ENCODE measurements around the gene RADIL. TPM values are rescaled to one million over a fixed set of nuclear protein-coding genes. Genes with fewer than 3 reads are reported as not detected.

The RADIL gene
- polyA plus RNA-seq, 2 donors, result 0.29 to 0.93 TPM

- Histone ChIP-seq H3K4me1 (ENCODE audit: control insufficient read depth in 2 of 2, insufficient read depth in 2 of 2, low read length in 1 of 2) (no peaks in the 10 kb centered on the region), H3K27ac (ENCODE audit: low read depth in 2 of 2, low read length in 1 of 2) (no peak overlapping the region), H3K9me3 (ENCODE audit: control insufficient read depth in 2 of 2, insufficient read depth in 1 of 2, low read depth in 1 of 2, low read length in 1 of 2) (peaks cover 0 to 4% of the 10 kb centered on the region in 2 donors), H3K36me3 (ENCODE audit: control insufficient read depth in 2 of 2, insufficient read depth in 2 of 2, low read length in 1 of 2) (no peaks in the 10 kb centered on the region), H3K27me3 (ENCODE audit: control insufficient read depth in 1 of 2, insufficient read depth in 2 of 2, low read length in 2 of 2) (no peaks in the 10 kb centered on the region), H3K4me3 (ENCODE audit: low read depth in 1 of 2, low read length in 2 of 2) (no peak overlapping the region)
- 81 to 83% methylated on average over 14 of the region's 14 CpGs for WGBS, 2 donors
Observed at GRCh38 chr7:4815121-4815520, 68.4 kb downstream of the RADIL start.

GRCh38 chr7:4814433-4814832, 69.1 kb downstream of the RADIL start:
- H3K4me3 ChIP-seq (ENCODE audit: low read depth in 1 of 2, low read length in 2 of 2), result no peak overlapping the region
- H3K9me3 ChIP-seq (ENCODE audit: control insufficient read depth in 2 of 2, insufficient read depth in 1 of 2, low read depth in 1 of 2, low read length in 1 of 2), result peaks cover 0 to 4% of the 10 kb centered on the region in 2 donors
- no peaks in the 10 kb centered on the region for H3K36me3 ChIP-seq (ENCODE audit: control insufficient read depth in 2 of 2, insufficient read depth in 2 of 2, low read length in 1 of 2)
- no peak overlapping the region for H3K27ac ChIP-seq (ENCODE audit: low read depth in 2 of 2, low read length in 1 of 2)
- 59 to 61% methylated on average over 14 of the region's 14 CpGs for WGBS, 2 donors
- H3K27me3 ChIP-seq (ENCODE audit: control insufficient read depth in 1 of 2, insufficient read depth in 2 of 2, low read length in 2 of 2), result no peaks in the 10 kb centered on the region
- no peaks in the 10 kb centered on the region for H3K4me1 ChIP-seq (ENCODE audit: control insufficient read depth in 2 of 2, insufficient read depth in 2 of 2, low read length in 1 of 2)

- no peak overlapping the region for H3K27ac ChIP-seq (ENCODE audit: low read depth in 2 of 2, low read length in 1 of 2)
- no peaks in the 10 kb centered on the region for H3K27me3 ChIP-seq (ENCODE audit: control insufficient read depth in 1 of 2, insufficient read depth in 2 of 2, low read length in 2 of 2)
- no peak overlapping the region for H3K4me3 ChIP-seq (ENCODE audit: low read depth in 1 of 2, low read length in 2 of 2)
- no peaks in the 10 kb centered on the region for H3K9me3 ChIP-seq (ENCODE audit: control insufficient read depth in 2 of 2, insufficient read depth in 1 of 2, low read depth in 1 of 2, low read length in 1 of 2)
- H3K4me1 ChIP-seq (ENCODE audit: control insufficient read depth in 2 of 2, insufficient read depth in 2 of 2, low read length in 1 of 2), result no peaks in the 10 kb centered on the region
- no peaks in the 10 kb centered on the region for H3K36me3 ChIP-seq (ENCODE audit: control insufficient read depth in 2 of 2, insufficient read depth in 2 of 2, low read length in 1 of 2)
- WGBS, 2 donors, result 84 to 85% methylated on average over 14 of the region's 14 CpGs
Observed at GRCh38 chr7:4809666-4810065, 73.8 kb downstream of the RADIL start.

- Histone ChIP-seq H3K27ac (ENCODE audit: low read depth in 2 of 2, low read length in 1 of 2) (no peak overlapping the region), H3K4me3 (ENCODE audit: low read depth in 1 of 2, low read length in 2 of 2) (no peak overlapping the region), H3K9me3 (ENCODE audit: control insufficient read depth in 2 of 2, insufficient read depth in 1 of 2, low read depth in 1 of 2, low read length in 1 of 2) (no peaks in the 10 kb centered on the region), H3K27me3 (ENCODE audit: control insufficient read depth in 1 of 2, insufficient read depth in 2 of 2, low read length in 2 of 2) (no peaks in the 10 kb centered on the region), H3K36me3 (ENCODE audit: control insufficient read depth in 2 of 2, insufficient read depth in 2 of 2, low read length in 1 of 2) (no peaks in the 10 kb centered on the region), H3K4me1 (ENCODE audit: control insufficient read depth in 2 of 2, insufficient read depth in 2 of 2, low read length in 1 of 2) (no peaks in the 10 kb centered on the region)
- WGBS, 2 donors, result 66 to 68% methylated on average over 38 of the region's 38 CpGs
Observed at GRCh38 chr7:4809091-4809591, 74.4 kb downstream of the RADIL start.

GRCh38 chr7:4808565-4808964, 75.0 kb downstream of the RADIL start:
- Histone ChIP-seq H3K36me3 (ENCODE audit: control insufficient read depth in 2 of 2, insufficient read depth in 2 of 2, low read length in 1 of 2) (no peaks in the 10 kb centered on the region), H3K27ac (ENCODE audit: low read depth in 2 of 2, low read length in 1 of 2) (no peak overlapping the region), H3K4me3 (ENCODE audit: low read depth in 1 of 2, low read length in 2 of 2) (no peak overlapping the region), H3K4me1 (ENCODE audit: control insufficient read depth in 2 of 2, insufficient read depth in 2 of 2, low read length in 1 of 2) (no peaks in the 10 kb centered on the region), H3K9me3 (ENCODE audit: control insufficient read depth in 2 of 2, insufficient read depth in 1 of 2, low read depth in 1 of 2, low read length in 1 of 2) (no peaks in the 10 kb centered on the region), H3K27me3 (ENCODE audit: control insufficient read depth in 1 of 2, insufficient read depth in 2 of 2, low read length in 2 of 2) (no peaks in the 10 kb centered on the region)
- 83 to 86% methylated on average over 37 of the region's 37 CpGs for WGBS, 2 donors

GRCh38 chr7:4808026-4808425, 75.5 kb downstream of the RADIL start:
- 46 to 55% methylated on average over 5 of the region's 5 CpGs for WGBS, 2 donors
- no peaks in the 10 kb centered on the region for H3K36me3 ChIP-seq (ENCODE audit: control insufficient read depth in 2 of 2, insufficient read depth in 2 of 2, low read length in 1 of 2)
- no peak overlapping the region for H3K27ac ChIP-seq (ENCODE audit: low read depth in 2 of 2, low read length in 1 of 2)
- no peaks in the 10 kb centered on the region for H3K9me3 ChIP-seq (ENCODE audit: control insufficient read depth in 2 of 2, insufficient read depth in 1 of 2, low read depth in 1 of 2, low read length in 1 of 2)
- no peaks in the 10 kb centered on the region for H3K4me1 ChIP-seq (ENCODE audit: control insufficient read depth in 2 of 2, insufficient read depth in 2 of 2, low read length in 1 of 2)
- no peak overlapping the region for H3K4me3 ChIP-seq (ENCODE audit: low read depth in 1 of 2, low read length in 2 of 2)
- no peaks in the 10 kb centered on the region for H3K27me3 ChIP-seq (ENCODE audit: control insufficient read depth in 1 of 2, insufficient read depth in 2 of 2, low read length in 2 of 2)

GRCh38 chr7:4807598-4808016, 75.9 kb downstream of the RADIL start:
- Histone ChIP-seq H3K27ac (ENCODE audit: low read depth in 2 of 2, low read length in 1 of 2) (no peak overlapping the region), H3K36me3 (ENCODE audit: control insufficient read depth in 2 of 2, insufficient read depth in 2 of 2, low read length in 1 of 2) (no peaks in the 10 kb centered on the region), H3K4me3 (ENCODE audit: low read depth in 1 of 2, low read length in 2 of 2) (no peak overlapping the region), H3K4me1 (ENCODE audit: control insufficient read depth in 2 of 2, insufficient read depth in 2 of 2, low read length in 1 of 2) (no peaks in the 10 kb centered on the region), H3K9me3 (ENCODE audit: control insufficient read depth in 2 of 2, insufficient read depth in 1 of 2, low read depth in 1 of 2, low read length in 1 of 2) (no peaks in the 10 kb centered on the region), H3K27me3 (ENCODE audit: control insufficient read depth in 1 of 2, insufficient read depth in 2 of 2, low read length in 2 of 2) (no peaks in the 10 kb centered on the region)
- 14 to 19% methylated on average over 5 of the region's 5 CpGs for WGBS, 2 donors

- 49 to 65% methylated on average over 17 of the region's 17 CpGs for WGBS, 2 donors
- Histone ChIP-seq H3K9me3 (ENCODE audit: control insufficient read depth in 2 of 2, insufficient read depth in 1 of 2, low read depth in 1 of 2, low read length in 1 of 2) (no peaks in the 10 kb centered on the region), H3K4me1 (ENCODE audit: control insufficient read depth in 2 of 2, insufficient read depth in 2 of 2, low read length in 1 of 2) (no peaks in the 10 kb centered on the region), H3K4me3 (ENCODE audit: low read depth in 1 of 2, low read length in 2 of 2) (no peak overlapping the region), H3K27me3 (ENCODE audit: control insufficient read depth in 1 of 2, insufficient read depth in 2 of 2, low read length in 2 of 2) (no peaks in the 10 kb centered on the region), H3K36me3 (ENCODE audit: control insufficient read depth in 2 of 2, insufficient read depth in 2 of 2, low read length in 1 of 2) (no peaks in the 10 kb centered on the region), H3K27ac (ENCODE audit: low read depth in 2 of 2, low read length in 1 of 2) (no peak overlapping the region)
Observed at GRCh38 chr7:4806983-4807597, 76.4 kb downstream of the RADIL start.

GRCh38 chr7:4805984-4806300, 77.6 kb downstream of the RADIL start:
- 66% methylated on average over 8 of the region's 8 CpGs for WGBS, 2 donors

More at GRCh38 chr7:4805984-4806300, 77.6 kb downstream of the RADIL start:
- Histone ChIP-seq H3K27me3 (ENCODE audit: control insufficient read depth in 1 of 2, insufficient read depth in 2 of 2, low read length in 2 of 2) (no peaks in the 10 kb centered on the region), H3K9me3 (ENCODE audit: control insufficient read depth in 2 of 2, insufficient read depth in 1 of 2, low read depth in 1 of 2, low read length in 1 of 2) (no peaks in the 10 kb centered on the region), H3K27ac (ENCODE audit: low read depth in 2 of 2, low read length in 1 of 2) (no peak overlapping the region), H3K4me1 (ENCODE audit: control insufficient read depth in 2 of 2, insufficient read depth in 2 of 2, low read length in 1 of 2) (no peaks in the 10 kb centered on the region), H3K36me3 (ENCODE audit: control insufficient read depth in 2 of 2, insufficient read depth in 2 of 2, low read length in 1 of 2) (no peaks in the 10 kb centered on the region), H3K4me3 (ENCODE audit: low read depth in 1 of 2, low read length in 2 of 2) (no peak overlapping the region)

All from esophagus (tissue), 2 donors.